GM12865 (cell line): Measurements from ENCODE around the gene KLHL21.
"Not testable (repeated sequence)": the region's sequence is repeated elsewhere in the genome, so short reads cannot be mapped to it uniquely, and the experiment has no call there.

Experiments
- DNase-seq: peaks from one replicate; pipeline ENCODE4 v3.0.0; 2010; ENCODE audit warnings: low read depth
- H3K4me3 ChIP-seq: 2 replicates; pipeline ENCODE4 v1.5.1; 2011; ENCODE audit warnings: mild to moderate bottlenecking, low read depth, low read length, control low read depth
- TF ChIP-seq, protein P1 (sequence below): IDR thresholded peaks from 2 replicates; pipeline ENCODE4 v1.5.1; 2011; ENCODE audit warnings: low read length, control low read depth, low read depth, inconsistent platforms; ENCODE audit not compliant: insufficient read depth; ENCODE audit errors: missing control alignments

The KLHL21 gene

GRCh38 chr1:6569033-6569432 lies 33.6 kb downstream of the KLHL21 start:
- no peak overlapping the region for H3K4me3 ChIP-seq
- TF ChIP-seq, protein P1, sequence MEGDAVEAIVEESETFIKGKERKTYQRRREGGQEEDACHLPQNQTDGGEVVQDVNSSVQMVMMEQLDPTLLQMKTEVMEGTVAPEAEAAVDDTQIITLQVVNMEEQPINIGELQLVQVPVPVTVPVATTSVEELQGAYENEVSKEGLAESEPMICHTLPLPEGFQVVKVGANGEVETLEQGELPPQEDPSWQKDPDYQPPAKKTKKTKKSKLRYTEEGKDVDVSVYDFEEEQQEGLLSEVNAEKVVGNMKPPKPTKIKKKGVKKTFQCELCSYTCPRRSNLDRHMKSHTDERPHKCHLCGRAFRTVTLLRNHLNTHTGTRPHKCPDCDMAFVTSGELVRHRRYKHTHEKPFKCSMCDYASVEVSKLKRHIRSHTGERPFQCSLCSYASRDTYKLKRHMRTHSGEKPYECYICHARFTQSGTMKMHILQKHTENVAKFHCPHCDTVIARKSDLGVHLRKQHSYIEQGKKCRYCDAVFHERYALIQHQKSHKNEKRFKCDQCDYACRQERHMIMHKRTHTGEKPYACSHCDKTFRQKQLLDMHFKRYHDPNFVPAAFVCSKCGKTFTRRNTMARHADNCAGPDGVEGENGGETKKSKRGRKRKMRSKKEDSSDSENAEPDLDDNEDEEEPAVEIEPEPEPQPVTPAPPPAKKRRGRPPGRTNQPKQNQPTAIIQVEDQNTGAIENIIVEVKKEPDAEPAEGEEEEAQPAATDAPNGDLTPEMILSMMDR, result no peak
- no peak for DNase-seq

GRCh38 chr1:6560267-6560666 lies 42.4 kb downstream of the KLHL21 start:
- H3K4me3 ChIP-seq, result no peak overlapping the region
- DNase-seq, result no peak
- TF ChIP-seq, protein P1, result no peak

GRCh38 chr1:6559161-6559560 lies 43.5 kb downstream of the KLHL21 start:
- DNase-seq, result not testable (repeated sequence)

GRCh38 chr1:6557597-6557996 lies 45.1 kb downstream of the KLHL21 start:
- no peak for DNase-seq
- no peak overlapping the region for H3K4me3 ChIP-seq
- TF ChIP-seq, protein P1, result no peak

More at GRCh38 chr1:6559161-6559560, 43.5 kb downstream of the KLHL21 start:
- not testable (repeated sequence) for H3K4me3 ChIP-seq

DNA sequence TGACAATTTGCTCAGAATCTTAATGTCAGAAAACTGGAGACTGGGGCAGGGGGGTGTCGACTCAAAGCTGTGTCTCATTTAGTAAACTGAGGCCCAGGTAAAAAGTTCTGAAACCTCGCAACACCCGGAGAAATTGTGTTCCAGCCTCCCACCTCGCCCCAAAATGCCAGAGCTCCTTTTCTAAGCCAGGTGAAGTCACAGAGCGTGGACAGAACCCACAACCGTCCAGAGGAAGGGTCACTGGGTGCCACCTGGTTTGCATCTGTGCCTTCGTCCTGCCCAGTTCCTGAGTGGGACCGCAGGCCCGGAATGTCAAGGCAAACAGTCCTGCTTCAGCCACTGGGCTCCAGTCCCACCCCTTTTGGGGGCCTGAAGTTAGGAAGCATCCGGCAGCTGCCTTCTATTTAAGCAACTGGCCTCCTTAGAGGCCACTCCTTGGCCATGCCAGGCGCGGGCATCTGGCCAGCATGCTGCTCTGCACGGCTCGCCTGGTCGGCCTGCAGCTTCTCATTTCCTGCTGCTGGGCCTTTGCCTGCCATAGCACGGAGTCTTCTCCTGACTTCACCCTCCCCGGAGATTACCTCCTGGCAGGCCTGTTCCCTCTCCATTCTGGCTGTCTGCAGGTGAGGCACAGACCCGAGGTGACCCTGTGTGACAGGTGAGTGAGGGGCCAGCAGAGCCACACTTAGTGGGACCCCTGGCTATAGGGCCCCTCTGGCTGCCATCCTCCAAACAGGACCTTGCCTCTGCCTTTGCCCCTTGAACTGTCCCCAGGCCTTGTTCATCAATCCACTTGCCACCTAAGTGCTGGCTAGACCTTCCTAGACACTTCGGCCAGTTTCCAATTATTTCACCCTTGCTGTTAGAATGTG lies 47.5 kb downstream of the KLHL21 start, which contains the start of gene TAS1R1:
TSS of gene TAS1R1 (plus strand) at position 401 of the 872 bp plus-strand sequence. CDS start at position 468, 67 bp downstream.
- peak within 1 kb of the TSS; percentile 92 for H3K4me3 ChIP-seq
- TF ChIP-seq, protein P1, result no peak
- DNase-seq, result no peak

- TF ChIP-seq, protein P1, result peak; percentile 93
- H3K4me3 ChIP-seq, result peak within 1 kb of the TSS; percentile 92
- DNase-seq, result peak; percentile 96
These were observed 48.4 kb downstream of the KLHL21 start, which contains the start of gene NOL9 for GRCh38 chr1:6554031-6554906. NOL9 (minus strand) TSS chr1:6554513; CDS start chr1:6554502, 11 bp downstream.

DNA sequence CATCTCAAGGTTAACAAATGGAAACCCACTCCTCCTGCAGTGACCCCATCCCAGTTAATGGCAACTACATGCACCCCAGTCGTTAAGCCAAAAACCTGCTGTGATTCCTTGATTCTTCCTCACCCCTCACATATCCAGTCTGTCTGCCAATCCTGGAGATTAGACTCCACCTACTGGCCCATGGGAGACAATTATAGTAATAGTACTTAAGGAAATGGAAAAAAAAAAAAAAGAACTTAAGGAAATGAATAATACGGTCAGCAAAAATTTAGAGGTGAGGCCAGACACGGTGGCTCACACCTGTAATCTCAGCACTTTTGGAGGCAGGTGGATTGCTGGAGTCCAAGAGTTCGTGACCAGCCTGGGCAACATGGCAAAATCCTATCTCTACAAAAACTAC lies 55.4 kb downstream of the KLHL21 start:
- no peak for DNase-seq
- H3K4me3 ChIP-seq, result no peak overlapping the region
- TF ChIP-seq, protein P1, result no peak
